ENCODE measurements around the gene CFAP90.

- no peak for TF ChIP-seq CTCF (IDR thresholded peaks at IDR 0.05)
- TF ChIP-seq POLR2A (IDR thresholded peaks at IDR 0.05) = no peak
- no peak for TF ChIP-seq EP300 (IDR thresholded peaks at IDR 0.05)
These were observed 4.7 kb upstream of the CFAP90 start for GRCh38 chr5:7855611-7856010.
